ENCODE measurements around the gene LDB2.

DNA sequence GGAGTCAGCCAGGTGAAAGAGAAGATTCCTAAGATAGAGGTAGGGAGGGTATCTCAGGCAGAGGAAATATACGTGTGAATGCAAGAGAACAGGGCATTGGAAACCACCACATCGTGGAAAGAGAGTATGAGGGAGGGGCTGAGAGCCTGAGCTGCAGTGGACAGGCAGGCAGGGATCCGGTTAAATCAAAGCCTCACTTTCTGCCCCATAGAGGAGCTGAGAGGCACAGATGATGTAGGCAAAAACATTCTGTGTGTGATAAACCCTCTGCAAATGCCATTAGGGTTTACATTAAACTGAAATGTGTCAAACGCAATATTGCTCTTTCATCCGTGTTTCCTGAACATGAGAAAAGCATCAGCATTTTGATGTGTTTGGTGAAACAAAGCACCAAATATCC lies 374.0 kb downstream of the LDB2 start:
- TF ChIP-seq, protein P1, sequence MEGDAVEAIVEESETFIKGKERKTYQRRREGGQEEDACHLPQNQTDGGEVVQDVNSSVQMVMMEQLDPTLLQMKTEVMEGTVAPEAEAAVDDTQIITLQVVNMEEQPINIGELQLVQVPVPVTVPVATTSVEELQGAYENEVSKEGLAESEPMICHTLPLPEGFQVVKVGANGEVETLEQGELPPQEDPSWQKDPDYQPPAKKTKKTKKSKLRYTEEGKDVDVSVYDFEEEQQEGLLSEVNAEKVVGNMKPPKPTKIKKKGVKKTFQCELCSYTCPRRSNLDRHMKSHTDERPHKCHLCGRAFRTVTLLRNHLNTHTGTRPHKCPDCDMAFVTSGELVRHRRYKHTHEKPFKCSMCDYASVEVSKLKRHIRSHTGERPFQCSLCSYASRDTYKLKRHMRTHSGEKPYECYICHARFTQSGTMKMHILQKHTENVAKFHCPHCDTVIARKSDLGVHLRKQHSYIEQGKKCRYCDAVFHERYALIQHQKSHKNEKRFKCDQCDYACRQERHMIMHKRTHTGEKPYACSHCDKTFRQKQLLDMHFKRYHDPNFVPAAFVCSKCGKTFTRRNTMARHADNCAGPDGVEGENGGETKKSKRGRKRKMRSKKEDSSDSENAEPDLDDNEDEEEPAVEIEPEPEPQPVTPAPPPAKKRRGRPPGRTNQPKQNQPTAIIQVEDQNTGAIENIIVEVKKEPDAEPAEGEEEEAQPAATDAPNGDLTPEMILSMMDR (IDR thresholded peaks at IDR 0.05; ENCODE audit: low read length): no peak
- TF ChIP-seq EZH2 (optimal IDR thresholded peaks at IDR 0.05; ENCODE audit: low read depth, low read length) (no peak), EZH2phosphoT487 (IDR thresholded peaks at IDR 0.05; ENCODE audit: low read length) (no peak)

All from MM.1S (cell line).